Retinal pigment epithelial cell (primary cell): ENCODE measurements around the gene HSBP1.

Experiments
- DNase-seq: peaks from one replicate; pipeline ENCODE4 v3.0.0-alpha.2; 2010; ENCODE audit warnings: low read depth
- H3K4me3 ChIP-seq: 2 replicates; pipeline ENCODE4 v1.5.1; 2011; ENCODE audit warnings: mild to moderate bottlenecking, low read length, control low read depth, moderate library complexity
- CTCF ChIP-seq: conservative IDR thresholded peaks from 2 replicates; pipeline ENCODE4 v1.5.1; 2011; ENCODE audit warnings: low read depth, low read length, control low read depth, inconsistent platforms

HSBP1 gene

GRCh38 chr16:83803811-83804210, 4.0 kb upstream of the HSBP1 start:
- no peak overlapping the region for H3K4me3 ChIP-seq
- TF ChIP-seq CTCF, result no peak

GRCh38 chr16:83804366-83804765, 3.4 kb upstream of the HSBP1 start:
- no peak overlapping the region for H3K4me3 ChIP-seq

More at GRCh38 chr16:83803811-83804210, 4.0 kb upstream of the HSBP1 start:
- no peak for DNase-seq

GRCh38 chr16:83806036-83806435, 1.7 kb upstream of the HSBP1 start:
- no peak for DNase-seq
- no peak overlapping the region for H3K4me3 ChIP-seq
- TF ChIP-seq CTCF, result no peak

More at GRCh38 chr16:83804366-83804765, 3.4 kb upstream of the HSBP1 start:
- no peak for TF ChIP-seq CTCF
- no peak for DNase-seq

GRCh38 chr16:83806731-83807130, 1.0 kb upstream of the HSBP1 start:
- DNase-seq, result no peak
- no peak for TF ChIP-seq CTCF
- H3K4me3 ChIP-seq, result no peak overlapping the region

GRCh38 chr16:83807327-83807709, 460 bp upstream of the HSBP1 start:
- peak overlapping the region; percentile 30 for H3K4me3 ChIP-seq
- DNase-seq, result no peak
- no peak for TF ChIP-seq CTCF

- DNase-seq, result no peak
These were observed 816 bp downstream of the HSBP1 start for GRCh38 chr16:83808573-83809014.

More at GRCh38 chr16:83808573-83809014, 816 bp downstream of the HSBP1 start:
- TF ChIP-seq CTCF, result no peak
- H3K4me3 ChIP-seq, result peak overlapping the region; percentile 87
